NCI-H1694 treated with DMSO at 0.1 percent for 48 hours (cell line): ENCODE measurements around the gene ZBTB25.

ENCODE experiments used
- DNase-seq: peaks from one replicate; lab custom pipeline; 2025; lab: John Stamatoyannopoulos, UW

Gene ZBTB25

DNA sequence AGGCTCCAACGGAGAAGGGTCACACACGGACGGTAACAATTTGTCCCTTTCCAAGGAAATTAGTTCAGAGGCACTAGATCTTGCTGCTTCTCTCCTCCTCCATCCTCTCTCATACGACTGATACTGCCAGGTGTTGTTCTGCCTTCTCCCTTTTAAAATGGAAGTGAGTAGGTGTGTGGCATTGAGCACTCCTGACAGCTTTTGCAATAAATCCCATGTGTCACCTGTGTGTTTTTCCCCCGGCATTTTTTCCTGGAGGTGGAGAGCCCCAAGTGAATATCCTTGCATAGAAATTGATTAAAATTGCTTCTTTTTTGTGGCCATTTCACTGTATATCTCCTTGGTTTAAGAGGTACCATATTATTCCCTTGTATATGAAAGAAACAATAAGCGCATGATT lies 64.5 kb downstream of the ZBTB25 start:
- no peak for DNase-seq

DNA sequence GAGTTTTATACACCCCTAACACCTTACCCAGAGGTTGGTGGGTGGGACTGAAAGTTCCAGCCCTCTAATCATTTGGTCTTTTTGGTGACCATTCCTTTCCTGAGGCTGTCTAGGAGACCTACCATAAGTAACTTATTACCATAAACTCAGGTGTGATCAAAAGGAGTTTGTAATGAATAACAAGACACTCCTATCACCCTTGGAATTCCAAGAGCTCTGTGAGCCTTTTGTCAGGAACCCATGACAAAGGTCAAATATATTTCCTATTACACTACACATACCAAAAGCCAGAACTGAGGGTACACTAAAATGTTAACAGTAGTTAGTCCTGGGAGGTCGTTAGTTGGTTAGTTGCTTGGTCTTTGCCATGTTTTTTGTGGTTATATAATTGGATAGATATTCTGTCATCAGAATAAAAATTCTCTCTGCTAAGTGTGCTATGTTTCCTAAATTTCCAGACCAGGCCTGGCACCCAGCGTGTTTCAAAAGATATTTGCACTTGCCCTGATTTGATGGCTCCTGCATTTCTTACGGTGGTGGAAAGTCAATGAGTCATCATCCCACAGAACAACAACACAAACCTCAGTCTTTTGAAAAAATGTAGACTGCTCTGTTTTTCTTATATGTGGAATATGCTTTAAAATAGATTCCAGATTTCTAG lies 65.3 kb downstream of the ZBTB25 start:
- no peak for DNase-seq

DNA sequence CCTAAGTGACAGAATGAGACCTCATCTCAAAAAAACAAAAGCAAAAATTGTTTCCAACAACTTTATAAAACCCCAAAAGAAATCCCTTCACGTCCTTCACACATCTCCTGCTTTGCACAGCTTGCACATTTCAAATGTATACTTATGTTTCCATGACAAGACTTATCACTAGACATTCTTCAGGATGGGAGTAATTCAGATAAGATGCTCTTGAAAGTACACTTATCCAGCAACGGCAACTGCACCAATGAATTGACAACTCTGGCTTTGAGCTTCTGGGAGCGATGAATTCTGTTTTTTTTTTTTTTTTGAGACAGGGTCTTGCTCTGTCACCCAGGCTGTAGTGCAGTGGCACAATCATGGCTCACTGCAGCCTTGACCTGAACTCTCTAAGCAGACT lies 69.1 kb downstream of the ZBTB25 start:
- DNase-seq, result no peak

DNA sequence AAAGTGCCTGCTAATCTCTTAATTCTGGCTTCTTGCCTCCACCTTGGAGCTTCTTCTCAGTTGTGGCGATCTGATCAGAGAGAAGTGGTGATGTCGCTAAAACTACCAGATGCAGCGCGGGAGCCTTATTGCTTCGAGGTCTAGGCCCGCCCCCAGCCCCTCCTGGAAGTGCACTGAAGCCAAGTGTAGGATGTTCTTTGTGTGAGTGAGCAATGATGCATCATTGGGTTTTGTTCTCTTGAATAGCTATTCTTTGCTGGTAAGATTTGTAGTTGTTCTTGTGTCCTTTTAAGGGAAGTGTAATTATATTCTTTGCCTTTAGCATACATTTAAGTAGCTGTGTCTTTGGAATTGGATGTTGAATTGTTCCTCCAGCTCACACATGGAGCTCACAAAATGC lies 79.7 kb downstream of the ZBTB25 start:
- no peak for DNase-seq

DNA sequence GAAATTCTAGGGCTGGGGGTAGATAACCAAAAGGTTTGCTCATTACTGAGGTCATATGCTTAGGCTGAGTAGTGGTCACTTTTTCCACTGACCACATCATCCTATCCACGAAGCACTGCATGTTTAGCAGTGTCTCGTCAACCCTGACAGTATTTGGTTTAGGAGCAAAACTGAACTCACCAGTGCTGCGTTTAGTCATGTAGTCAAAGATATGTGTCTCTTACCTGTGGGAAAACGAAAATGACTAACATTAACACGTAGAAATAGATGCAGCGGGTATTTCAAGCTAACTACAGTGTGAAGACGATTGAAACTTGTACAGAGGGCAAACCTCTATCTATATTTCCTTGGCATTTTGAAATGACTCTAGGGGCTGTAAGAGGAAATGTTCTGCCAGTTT lies 80.9 kb downstream of the ZBTB25 start:
- DNase-seq, result no peak

DNA sequence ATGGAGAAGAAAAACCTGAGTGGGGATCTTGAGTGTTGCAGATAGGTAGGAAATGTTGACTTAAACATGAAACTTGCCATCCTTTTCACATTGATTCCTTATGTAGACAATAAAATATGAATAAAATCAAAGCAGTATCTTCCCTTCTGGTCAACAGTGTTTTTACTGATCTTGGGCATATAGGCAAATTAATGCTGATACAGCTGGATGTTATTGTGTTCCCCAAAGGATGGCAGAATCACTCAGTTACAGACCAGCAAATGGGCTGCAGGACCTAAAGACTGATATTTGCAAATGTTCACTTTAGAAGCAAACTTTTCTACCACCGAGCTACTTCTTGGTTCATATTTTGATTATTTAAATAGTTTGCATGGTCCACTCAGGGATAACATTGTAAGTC lies 81.6 kb downstream of the ZBTB25 start:
- no peak for DNase-seq

DNA sequence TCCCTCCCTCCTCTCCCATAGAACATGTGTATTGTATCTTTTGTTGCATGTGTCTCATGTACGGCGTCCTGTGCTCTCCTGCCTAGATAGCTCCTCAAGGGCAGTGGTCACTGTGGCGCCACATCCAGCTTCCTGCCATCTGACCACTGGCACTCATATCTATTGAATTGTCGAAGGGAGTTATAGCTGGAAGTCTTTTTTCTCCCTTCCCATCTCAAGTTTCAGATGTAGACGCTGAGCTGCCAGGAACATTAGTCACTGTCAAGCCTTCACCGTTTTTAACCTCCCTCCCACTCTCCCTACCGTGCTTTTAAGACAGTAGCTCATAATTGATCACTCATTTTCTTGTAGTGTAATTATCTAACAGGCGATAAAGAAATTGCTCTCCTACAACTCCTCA lies 82.5 kb downstream of the ZBTB25 start:
- DNase-seq, result no peak

DNA sequence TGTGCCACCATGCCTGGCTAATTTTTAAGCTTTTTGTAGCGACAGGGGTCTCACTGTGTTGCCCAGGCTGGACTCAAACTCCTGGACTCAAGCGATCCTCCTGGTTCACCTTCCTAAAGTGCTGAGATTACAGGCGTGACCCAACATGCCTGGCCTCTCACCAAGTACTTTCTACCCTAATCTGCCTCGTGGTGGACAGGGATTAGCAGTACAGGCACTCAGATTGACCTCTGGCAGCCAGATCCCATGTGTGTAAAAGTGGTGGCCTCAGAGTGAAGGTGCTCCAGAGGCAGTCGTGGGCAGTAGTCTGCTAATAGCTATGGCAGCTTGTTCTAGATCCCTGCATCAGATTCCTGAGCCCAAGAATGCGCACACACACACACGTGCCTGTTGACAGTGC lies 84.6 kb downstream of the ZBTB25 start:
- no peak for DNase-seq

- DNase-seq, result no peak
These were observed 85.9 kb downstream of the ZBTB25 start for GRCh38 chr14:64417771-64418125.

DNA sequence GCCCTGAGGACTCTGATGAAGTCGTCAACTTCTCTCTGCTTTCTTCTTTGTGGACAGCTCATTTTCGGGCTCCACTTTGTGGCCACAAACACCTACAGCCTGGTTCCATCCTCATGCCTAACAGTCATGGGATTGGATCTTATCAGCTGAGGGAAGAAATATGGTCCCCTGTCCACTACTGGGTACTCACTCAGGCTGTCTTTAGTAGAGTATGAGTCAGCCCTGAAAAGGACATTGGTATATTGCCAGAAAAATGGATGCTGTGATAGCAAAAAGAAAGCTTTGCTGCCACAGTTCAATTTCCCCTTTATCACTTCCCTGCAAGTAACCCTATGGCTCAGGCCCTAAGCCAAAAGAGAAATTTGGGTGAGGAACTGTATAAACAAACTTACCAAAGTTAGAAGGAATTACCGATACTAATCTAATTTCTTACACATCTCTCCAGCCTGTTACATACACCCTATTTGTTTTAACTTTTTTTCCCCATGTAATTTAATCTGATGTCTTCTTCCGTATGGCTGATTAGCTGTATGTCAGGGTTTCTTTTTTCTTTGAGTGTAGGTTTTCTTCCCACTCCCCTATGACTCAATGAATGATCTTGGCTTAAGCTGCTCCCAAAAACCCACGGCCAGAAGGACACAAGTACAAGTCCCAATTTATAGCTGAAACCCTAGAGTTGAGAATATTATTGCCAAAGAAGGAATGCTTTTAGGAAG lies 86.4 kb downstream of the ZBTB25 start:
- DNase-seq, result no peak

GRCh38 chr14:64416348-64416932 lies 87.2 kb downstream of the ZBTB25 start:
- no peak for DNase-seq

GRCh38 chr14:64412237-64412636 lies 91.4 kb downstream of the ZBTB25 start:
- no peak for DNase-seq

- DNase-seq, result no peak
These were observed 92.6 kb downstream of the ZBTB25 start for GRCh38 chr14:64411001-64411400.

GRCh38 chr14:64410084-64410774 lies 93.4 kb downstream of the ZBTB25 start:
- no peak for DNase-seq

GRCh38 chr14:64409126-64409920 lies 94.3 kb downstream of the ZBTB25 start:
- DNase-seq, result no peak

DNA sequence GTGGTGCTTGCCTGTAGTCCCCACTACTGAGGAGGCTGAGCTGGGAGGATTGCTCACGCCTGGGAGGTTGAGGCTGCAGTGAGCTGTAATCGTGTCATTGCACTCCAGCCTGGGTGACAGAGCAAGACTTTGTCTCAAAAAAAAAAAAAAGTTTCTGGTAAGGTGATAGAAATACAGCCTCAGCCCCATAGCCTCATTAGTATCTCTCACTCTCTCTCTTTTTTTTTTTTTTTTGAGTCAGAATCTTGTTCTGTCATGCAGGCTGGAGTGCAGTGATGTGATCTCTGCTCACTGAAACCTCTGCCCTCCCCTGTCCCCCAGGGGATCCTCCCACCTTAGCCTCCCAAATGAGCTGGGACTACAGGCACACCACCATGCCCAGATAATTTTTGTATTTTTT lies 96.3 kb downstream of the ZBTB25 start:
- no peak for DNase-seq

GRCh38 chr14:64405295-64405694 lies 98.3 kb downstream of the ZBTB25 start:
- no peak for DNase-seq

GRCh38 chr14:64401949-64402348 lies 101.7 kb downstream of the ZBTB25 start:
- no peak for DNase-seq

DNA sequence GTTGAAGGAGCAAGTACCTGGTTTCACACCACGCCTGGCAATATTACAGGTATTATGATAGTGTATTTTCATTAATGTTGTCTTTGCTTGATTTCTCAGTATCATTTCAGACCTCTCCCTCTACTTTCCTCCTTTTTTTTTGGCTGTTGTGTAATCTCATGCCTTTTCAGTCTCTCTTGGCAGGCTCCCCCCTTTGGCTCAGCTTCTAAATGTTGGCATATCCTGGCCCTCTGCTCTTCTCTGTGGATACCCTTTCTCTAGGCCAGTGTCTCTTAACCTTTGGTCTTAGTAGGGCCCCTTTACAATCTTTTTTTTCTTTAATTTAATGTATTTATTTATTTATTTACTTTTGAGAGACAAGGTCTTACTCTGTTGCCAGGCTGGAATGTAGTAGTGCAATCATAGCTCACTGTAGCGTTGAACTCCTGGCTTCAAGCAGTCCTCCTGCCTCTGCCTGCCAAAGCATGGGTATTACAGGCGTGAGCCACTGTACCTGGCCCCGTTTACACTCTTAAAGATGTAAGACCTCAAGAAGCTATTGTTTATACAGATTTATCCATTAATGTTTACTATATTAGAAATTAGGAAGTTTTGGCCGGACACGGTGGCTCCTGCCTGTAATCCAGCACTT lies 102.7 kb downstream of the ZBTB25 start:
- no peak for DNase-seq
